Endothelial cell of umbilical vein (primary cell): ENCODE results near the gene SEC14L6. TPM values are rescaled to one million over a fixed set of nuclear protein-coding genes. Genes with fewer than 3 reads are reported as not detected.
A peak's percentile ranks its signal among the peaks of the same experiment; 100 is the strongest.

ENCODE experiments used
- BruUV-seq: library from RNA; stranded (reverse); fragments of 400-500 nt; replicated peaks from 2 replicates; lab custom pipeline; 2021; lab: Mats Ljungman, UMichigan
- CTCF ChIA-PET: fragments of 300-600, 350-600 bp; sonication (Branson Sonifier 250); formaldehyde crosslinking; loops from one replicate; lab custom pipeline; 2021; ENCODE audit warnings: antibody characterized with exemption, inconsistent platforms; lab: Charles Lee
- POLR2A ChIA-PET: fragments of 300-600, 350-600 bp; sonication (Branson Sonifier 250); formaldehyde crosslinking; loops from one replicate; lab custom pipeline; 2021; ENCODE audit warnings: antibody characterized with exemption, inconsistent platforms; lab: Charles Lee
- DNase-seq: peaks from one replicate; pipeline ENCODE4 v3.0.0-alpha.2; 2011; ENCODE audit warnings: low read depth, low spot score
- FAIRE-seq: peaks from 2 replicates; lab custom pipeline; 2011; peaks lifted over from hg19 to GRCh38; lab: Jason Lieb, UNC
- H2AFZ ChIP-seq: 2 replicates; pipeline ENCODE4 v1.6.0; 2012; ENCODE audit warnings: low read depth, low read length, control low read depth, inconsistent platforms
- H3K27ac ChIP-seq: 2 replicates; pipeline ENCODE4 v1.5.1; 2011; ENCODE audit warnings: low read depth, mild to moderate bottlenecking, control low read depth, low read length, moderate library complexity; ENCODE audit not compliant: insufficient read depth
- H3K27me3 ChIP-seq, 2 experiments: 2 replicates each; pipeline versions ENCODE4 v1.6.0 to v1.6.1; 2011; ENCODE audit warnings: low read length in 2 of 2, mixed read lengths in 1 of 2; ENCODE audit not compliant: control insufficient read depth in 2 of 2, insufficient read depth in 2 of 2
- H3K36me3 ChIP-seq, 2 experiments: 2 replicates in 1 of 2; 3 replicates in 1 of 2; pipeline ENCODE4 v1.5.1; 2011; ENCODE audit warnings: low read length in 2 of 2, mild to moderate bottlenecking in 1 of 2, moderate library complexity in 1 of 2; ENCODE audit not compliant: control insufficient read depth in 2 of 2, insufficient read depth in 2 of 2; ENCODE audit errors: extremely low read depth in 1 of 2
- H3K4me1 ChIP-seq: 3 replicates; pipeline ENCODE4 v1.5.1; 2011; ENCODE audit warnings: mild to moderate bottlenecking, low read length; ENCODE audit not compliant: control insufficient read depth, insufficient read depth; ENCODE audit errors: extremely low read depth
- H3K4me2 ChIP-seq: 2 replicates; pipeline ENCODE4 v1.6.1; 2011; ENCODE audit warnings: low read length, control low read depth, mixed read lengths; ENCODE audit not compliant: insufficient read depth
- H3K4me3 ChIP-seq, 3 experiments: fragments of 200-600 bp in 1 of 3; sonication (generic), shearing (Covaris generic) in 1 of 3; replicated peaks in 1 of 3; 2 replicates each; pipeline ENCODE4 v1.5.1; 2011 to 2016; ENCODE audit warnings: control low read depth in 3 of 3, low read length in 3 of 3, mild to moderate bottlenecking in 2 of 3, inconsistent platforms in 1 of 3, low read depth in 1 of 3, moderate library complexity in 1 of 3; ENCODE audit not compliant: insufficient read depth in 1 of 3
- H3K79me2 ChIP-seq: 2 replicates; pipeline ENCODE4 v1.6.0; 2012; ENCODE audit warnings: low read length, inconsistent platforms; ENCODE audit not compliant: control insufficient read depth, insufficient read depth
- H3K9ac ChIP-seq: replicated peaks from 2 replicates; pipeline ENCODE3; 2011; ENCODE audit warnings: low read length, control low read depth; ENCODE audit not compliant: insufficient read depth; ENCODE audit errors: extremely low read depth
- H3K9me1 ChIP-seq: replicated peaks from 3 replicates; pipeline ENCODE4 v1.6.0; 2011; ENCODE audit warnings: mild to moderate bottlenecking, low read length; ENCODE audit not compliant: control insufficient read depth, insufficient read depth; ENCODE audit errors: extremely low read depth
- H3K9me3 ChIP-seq: replicated peaks from 2 replicates; pipeline ENCODE4 v1.5.1; 2012; ENCODE audit warnings: low read length, inconsistent platforms; ENCODE audit not compliant: control insufficient read depth, insufficient read depth
- H4K20me1 ChIP-seq: replicated peaks from 2 replicates; pipeline ENCODE3; 2011; ENCODE audit warnings: mild to moderate bottlenecking, low read length; ENCODE audit not compliant: control insufficient read depth, insufficient read depth; ENCODE audit errors: extremely low read depth
- EZH2 ChIP-seq: IDR thresholded peaks from 2 replicates; pipeline ENCODE4 v1.6.1; 2012; ENCODE audit warnings: borderline replicate concordance, low read depth, mild to moderate bottlenecking, moderate library complexity, low read length, inconsistent platforms; ENCODE audit not compliant: severe bottlenecking
- FOS ChIP-seq: IDR thresholded peaks from 2 replicates; pipeline ENCODE4 v1.6.1; 2011; ENCODE audit warnings: mild to moderate bottlenecking, low read length, moderate library complexity, borderline replicate concordance; ENCODE audit not compliant: insufficient read depth
- GATA2 ChIP-seq: IDR thresholded peaks from 2 replicates; pipeline ENCODE4 v1.7.0; 2011; ENCODE audit warnings: low read depth, mild to moderate bottlenecking, moderate library complexity, mixed read lengths, low read length; ENCODE audit not compliant: insufficient read length, insufficient read depth
- JUN ChIP-seq: IDR thresholded peaks from 2 replicates; pipeline ENCODE4 v1.6.1; 2011; ENCODE audit warnings: borderline replicate concordance, low read depth; ENCODE audit not compliant: insufficient read length, insufficient read depth
- MAX ChIP-seq: IDR thresholded peaks from 2 replicates; pipeline ENCODE4 v1.6.1; 2011; ENCODE audit not compliant: insufficient read depth, insufficient read length
- MYC ChIP-seq: IDR thresholded peaks from one replicate; pipeline ENCODE4 v1.6.1; 2011; ENCODE audit warnings: mild to moderate bottlenecking, low read depth, low read length
- POLR2A ChIP-seq: IDR thresholded peaks from 2 replicates; pipeline ENCODE4 v1.6.1; 2012; ENCODE audit warnings: low read depth, mild to moderate bottlenecking, control low read depth, low read length
- POLR2AphosphoS5 ChIP-seq: IDR thresholded peaks from 2 replicates; pipeline ENCODE4 v1.6.1; 2012; ENCODE audit warnings: low read depth, mild to moderate bottlenecking, control low read depth, low read length, moderate library complexity; ENCODE audit not compliant: insufficient read depth
- dilution Hi-C: fragments of 300-500 bp; cut with MboI; formaldehyde crosslinking; loops from one replicate; pipeline ENCODE4 v1.15.0; 2019; ENCODE audit warnings: low sequenced_read_pairs; ENCODE audit not compliant: extremely low pct_ligation_motif_present
- intact Hi-C: fragments of 100-400 bp; cut with micrococcal nuclease; formaldehyde crosslinking; loops from one replicate; pipeline ENCODE4 v1.10.0; 2022
- polyA plus RNA-seq, 4 experiments: library from polyadenylated mRNA; depleted of rRNA in 3 of 4; stranded (reverse) in 3 of 4; unstranded in 1 of 4; fragments of >200 nt; gene quantifications; 2 replicates each; pipeline versions ENCODE4 v1.2.1 to v1.2.3, GENCODE V29; 2011 to 2012; ENCODE audit warnings: missing spikeins in 1 of 4
- total RNA-seq: library from RNA; stranded (reverse); gene quantifications from 2 replicates; pipeline ENCODE4 v1.2.3, GENCODE V29; 2021
- TF ChIP-seq, protein P1 (sequence below), 2 donors: IDR thresholded peaks; 1 replicate in 1 of 2; 2 replicates in 1 of 2; pipeline ENCODE4 v1.5.1; 2011; ENCODE audit warnings: low read length in 2 of 2, mild to moderate bottlenecking in 2 of 2, moderate library complexity in 2 of 2, control low read depth in 1 of 2, inconsistent platforms in 1 of 2, low read depth in 1 of 2; ENCODE audit not compliant: insufficient read depth in 1 of 2; ENCODE audit errors: extremely low read depth in 1 of 2

Gene SEC14L6
- total and polyA plus RNA-seq, 2 donors (not counting 3 experiments of a cell fraction or from before 2014, with no cell fraction given), result 0.04 to 0.15 TPM

DNA sequence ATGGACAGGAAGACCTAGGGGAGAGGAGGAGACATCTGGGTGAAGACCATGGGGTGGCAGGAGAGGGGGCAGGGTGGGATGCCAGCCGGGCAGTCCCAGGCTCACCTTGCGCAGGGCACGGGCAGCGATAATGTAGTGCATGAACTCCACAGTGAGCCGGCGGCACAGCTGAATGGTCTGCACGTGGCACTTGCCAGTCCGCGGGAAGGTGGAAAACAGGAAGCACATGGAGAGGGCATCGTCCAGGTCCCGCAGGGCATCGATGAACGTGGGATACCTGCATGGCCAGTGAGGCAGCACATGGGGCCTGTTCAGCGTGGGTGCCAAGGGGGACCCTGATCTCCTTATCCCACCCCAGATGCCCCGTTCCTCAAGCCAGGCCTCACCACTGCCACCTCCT lies 37.9 kb upstream of the SEC14L6 start:
- FAIRE-seq (no peak), DNase-seq (no peak)
- Histone ChIP-seq H3K4me1 (peaks cover 17% of the 10 kb centered on the region), H3K36me3 (peaks cover 29 to 66% of the 10 kb centered on the region in 2 experiments), H3K9me1 (no peaks in the 10 kb centered on the region), H3K27ac (no peak overlapping the region), H3K4me2 (no peak overlapping the region), H3K9ac (no peak overlapping the region), H3K27me3 (no peaks in the 10 kb centered on the region), H4K20me1 (no peaks in the 10 kb centered on the region), H3K79me2 (peaks cover 4% of the 10 kb centered on the region), H2AFZ (no peak overlapping the region), H3K9me3 (no peaks in the 10 kb centered on the region), H3K4me3 (no peak overlapping the region)
- no TSS peak for BruUV-seq
- TF ChIP-seq JUN, result no peak
- TF ChIP-seq, protein P1, sequence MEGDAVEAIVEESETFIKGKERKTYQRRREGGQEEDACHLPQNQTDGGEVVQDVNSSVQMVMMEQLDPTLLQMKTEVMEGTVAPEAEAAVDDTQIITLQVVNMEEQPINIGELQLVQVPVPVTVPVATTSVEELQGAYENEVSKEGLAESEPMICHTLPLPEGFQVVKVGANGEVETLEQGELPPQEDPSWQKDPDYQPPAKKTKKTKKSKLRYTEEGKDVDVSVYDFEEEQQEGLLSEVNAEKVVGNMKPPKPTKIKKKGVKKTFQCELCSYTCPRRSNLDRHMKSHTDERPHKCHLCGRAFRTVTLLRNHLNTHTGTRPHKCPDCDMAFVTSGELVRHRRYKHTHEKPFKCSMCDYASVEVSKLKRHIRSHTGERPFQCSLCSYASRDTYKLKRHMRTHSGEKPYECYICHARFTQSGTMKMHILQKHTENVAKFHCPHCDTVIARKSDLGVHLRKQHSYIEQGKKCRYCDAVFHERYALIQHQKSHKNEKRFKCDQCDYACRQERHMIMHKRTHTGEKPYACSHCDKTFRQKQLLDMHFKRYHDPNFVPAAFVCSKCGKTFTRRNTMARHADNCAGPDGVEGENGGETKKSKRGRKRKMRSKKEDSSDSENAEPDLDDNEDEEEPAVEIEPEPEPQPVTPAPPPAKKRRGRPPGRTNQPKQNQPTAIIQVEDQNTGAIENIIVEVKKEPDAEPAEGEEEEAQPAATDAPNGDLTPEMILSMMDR (IDR thresholded peaks at IDR 0.05; ENCODE audit: extremely low read depth in 1 of 2, insufficient read depth in 1 of 2, low read depth in 1 of 2, low read length in 2 of 2), result no peak
- TF ChIP-seq FOS, result no peak
- no peak for TF ChIP-seq POLR2A
- CTCF ChIA-PET, result no interaction called here
- dilution Hi-C loops (no loop called here), intact Hi-C loops (no loop called here)
- POLR2A ChIA-PET, result no interaction called here

GRCh38 chr22:30582788-30583545 lies 36.4 kb upstream of the SEC14L6 start:
- Histone ChIP-seq H3K4me3 (no peak overlapping the region), H3K9ac (no peak overlapping the region), H2AFZ (no peak overlapping the region), H3K27me3 (no peaks in the 10 kb centered on the region), H3K4me2 (no peak overlapping the region), H3K9me3 (no peaks in the 10 kb centered on the region), H3K27ac (peak overlapping the region; percentile 6), H4K20me1 (no peaks in the 10 kb centered on the region), H3K79me2 (no peaks in the 10 kb centered on the region), H3K9me1 (no peaks in the 10 kb centered on the region), H3K4me1 (peaks cover 17% of the 10 kb centered on the region), H3K36me3 (peaks cover 27 to 68% of the 10 kb centered on the region in 2 experiments)
- intact Hi-C loops, result no loop called here
- FAIRE-seq (peak; percentile 55), DNase-seq (peak; percentile 54)
- no TSS peak for BruUV-seq
- CTCF ChIA-PET, result interaction anchor here (1.1 to 1.8 kb wide), 3 partner anchors 18 to 52 kb away, joined by 3 to 7 read pairs (median 3); no protein-coding TSS in a partner anchor
- dilution Hi-C loops, result no loop called here
- POLR2A ChIA-PET, result interaction anchor here (0.6 kb wide), 1 partner anchor 639 kb away, joined by 3 read pairs; no protein-coding TSS in a partner anchor
- TF ChIP-seq MAX, result no peak
- no peak for TF ChIP-seq FOS
- TF ChIP-seq JUN, result no peak
- TF ChIP-seq GATA2, result no peak
- TF ChIP-seq POLR2A, result no peak
- no peak for TF ChIP-seq POLR2AphosphoS5
- TF ChIP-seq, protein P1 (IDR thresholded peaks at IDR 0.05; ENCODE audit: extremely low read depth in 1 of 2, insufficient read depth in 1 of 2, low read depth in 1 of 2, low read length in 2 of 2), result no peak
- no peak for TF ChIP-seq MYC
- no peak for TF ChIP-seq EZH2
